SU-DHL-6 (cell line): ENCODE data around the gene EYA3.
A peak's percentile ranks its signal among the peaks of the same experiment; 100 is the strongest.

Experiments used
- H2AFZ ChIP-seq: fragments of 200-600 bp; sonication (generic); 2 replicates; pipeline ENCODE4 v1.6.1; 2014; ENCODE audit warnings: low read depth, mild to moderate bottlenecking, moderate library complexity, mixed read lengths, antibody characterized with exemption, low read length; ENCODE audit not compliant: severe bottlenecking
- H3F3A ChIP-seq: fragments of 200-600 bp; shearing (Covaris generic); 2 replicates; pipeline ENCODE4 v1.6.0; 2016; ENCODE audit warnings: antibody characterized with exemption, mild to moderate bottlenecking; ENCODE audit not compliant: insufficient read depth
- H3K27ac ChIP-seq: fragments of 200-600 bp; sonication (generic); 2 replicates; pipeline ENCODE4 v1.5.1; 2016; ENCODE audit warnings: low read depth, mild to moderate bottlenecking, low read length, moderate library complexity, mixed read lengths
- H3K27me3 ChIP-seq: fragments of 200-600 bp; sonication (generic), shearing (Covaris generic); 2 replicates; pipeline ENCODE4 v1.6.0; 2014; ENCODE audit warnings: mild to moderate bottlenecking, low read length
- H3K36me3 ChIP-seq: fragments of 200-600 bp; sonication (generic); 2 replicates; pipeline ENCODE4 v1.6.1; 2014; ENCODE audit warnings: mild to moderate bottlenecking, low read length, mixed read lengths
- H3K4me2 ChIP-seq: fragments of 300-600, 200-600 bp; shearing (Covaris generic), sonication (generic); 2 replicates; pipeline ENCODE4 v1.6.0; 2014; ENCODE audit warnings: low read length, low read depth, mild to moderate bottlenecking; ENCODE audit not compliant: poor library complexity, severe bottlenecking
- H3K4me3 ChIP-seq: fragments of 200-600 bp; sonication (generic); 2 replicates; pipeline ENCODE4 v1.5.1; 2014; ENCODE audit warnings: antibody characterized with exemption, low read length, mild to moderate bottlenecking, mixed read lengths; ENCODE audit not compliant: insufficient read depth, poor library complexity, severe bottlenecking
- H3K79me2 ChIP-seq: fragments of 200-600 bp; sonication (generic); 2 replicates; pipeline ENCODE4 v1.6.1; 2014; ENCODE audit warnings: mild to moderate bottlenecking, low read length, moderate library complexity; ENCODE audit not compliant: insufficient read depth
- H3K9ac ChIP-seq: fragments of 200-600 bp; sonication (generic); 2 replicates; pipeline ENCODE4 v1.7.0; 2014; ENCODE audit warnings: mild to moderate bottlenecking, low read length
- H3K9me2 ChIP-seq: fragments of 200-600 bp; sonication (generic); replicated peaks from 2 replicates; pipeline ENCODE4 v1.6.1; 2014; ENCODE audit warnings: low read length; ENCODE audit not compliant: insufficient read depth
- H3K9me3 ChIP-seq: fragments of 200-600 bp; sonication (generic); 2 replicates; pipeline ENCODE4 v1.6.1; 2014; ENCODE audit warnings: low read length, mixed read lengths; ENCODE audit not compliant: insufficient read depth
- H4K20me1 ChIP-seq: fragments of 200-600 bp; sonication (generic); 2 replicates; pipeline ENCODE4 v1.6.1; 2014; ENCODE audit warnings: low read depth, mild to moderate bottlenecking, antibody characterized with exemption, low read length, moderate library complexity, mixed read lengths
- CTCF ChIP-seq: fragments of 200-600 bp; sonication (generic); IDR thresholded peaks from one replicate; pipeline ENCODE4 v1.5.1; 2017; ENCODE audit warnings: antibody characterized with exemption, mild to moderate bottlenecking, low read length, moderate library complexity; ENCODE audit not compliant: insufficient read depth, poor library complexity, severe bottlenecking
- EZH2phosphoT487 ChIP-seq: fragments of 200-600 bp; sonication (generic), shearing (Covaris generic); conservative IDR thresholded peaks from 2 replicates; pipeline ENCODE4 v1.6.1; 2018; ENCODE audit warnings: mild to moderate bottlenecking, antibody characterized with exemption, low read length, moderate library complexity, mixed read lengths

The EYA3 gene

GRCh38 chr1:28114844-28115243 is 26.4 kb upstream of the EYA3 start:
- no peaks in the 10 kb centered on the region for H4K20me1 ChIP-seq
- H3K4me2 ChIP-seq, result no peak overlapping the region
- H3K36me3 ChIP-seq, result no peaks in the 10 kb centered on the region
- no peak for TF ChIP-seq CTCF
- no peak for TF ChIP-seq EZH2phosphoT487
- no peaks in the 10 kb centered on the region for H3K79me2 ChIP-seq
- H3K9me3 ChIP-seq, result no peaks in the 10 kb centered on the region
- no peak overlapping the region for H3K9ac ChIP-seq
- H3F3A ChIP-seq, result no peaks in the 10 kb centered on the region; the same call in 1 of the 2 replicates
- H3K27ac ChIP-seq, result no peak overlapping the region
- H3K9me2 ChIP-seq, result no peaks in the 10 kb centered on the region
- H3K27me3 ChIP-seq, result no peaks in the 10 kb centered on the region
- no peak overlapping the region for H3K4me3 ChIP-seq
- peak overlapping the region; percentile 13 for H2AFZ ChIP-seq

GRCh38 chr1:28113242-28113572 is 24.8 kb upstream of the EYA3 start:
- H3K79me2 ChIP-seq, result no peaks in the 10 kb centered on the region
- no peaks in the 10 kb centered on the region for H4K20me1 ChIP-seq
- no peaks in the 10 kb centered on the region for H3K27me3 ChIP-seq
- no peak overlapping the region for H3K4me3 ChIP-seq
- no peak overlapping the region for H3K4me2 ChIP-seq
- H3F3A ChIP-seq, result no peaks in the 10 kb centered on the region; the same call in 1 of the 2 replicates
- no peak overlapping the region for H3K9ac ChIP-seq
- no peak overlapping the region for H3K27ac ChIP-seq
- no peak for TF ChIP-seq CTCF
- no peak overlapping the region for H2AFZ ChIP-seq
- no peaks in the 10 kb centered on the region for H3K9me3 ChIP-seq
- H3K9me2 ChIP-seq, result no peaks in the 10 kb centered on the region
- no peaks in the 10 kb centered on the region for H3K36me3 ChIP-seq

GRCh38 chr1:28112388-28113241 is 24.2 kb upstream of the EYA3 start:
- Histone ChIP-seq H3K27ac (no peak overlapping the region), H3K9me2 (no peaks in the 10 kb centered on the region), H4K20me1 (no peaks in the 10 kb centered on the region), H2AFZ (no peak overlapping the region), H3K9ac (no peak overlapping the region), H3K79me2 (no peaks in the 10 kb centered on the region), H3K36me3 (no peaks in the 10 kb centered on the region), H3F3A (no peaks in the 10 kb centered on the region; the same call in 1 of the 2 replicates), H3K9me3 (no peaks in the 10 kb centered on the region), H3K27me3 (no peaks in the 10 kb centered on the region), H3K4me2 (no peak overlapping the region), H3K4me3 (no peak overlapping the region)
- no peak for TF ChIP-seq EZH2phosphoT487
- TF ChIP-seq CTCF, result no peak
